Right renal cortex interstitium (tissue), 3 donors: ENCODE data around the gene EML6. TPM values are rescaled to one million over a fixed set of nuclear protein-coding genes. Genes with fewer than 3 reads are reported as not detected.
"Not testable (repeated sequence)": the region's sequence is repeated elsewhere in the genome, so short reads cannot be mapped to it uniquely, and the experiment has no call there.

Experiments
- DNase-seq, 3 donors: peaks; one replicate each; pipeline ENCODE4 v3.0.0-alpha.2; 2013; ENCODE audit warnings: low read depth in 3 of 3, low spot score in 2 of 3
- polyA plus RNA-seq, 3 donors: library from polyadenylated mRNA; unstranded; fragments of 120-200 nt; gene quantifications; one replicate each; pipeline ENCODE4 v1.2.1, GENCODE V29; 2013; ENCODE audit not compliant: insufficient read length in 3 of 3

EML6 gene
- polyA plus RNA-seq, 3 donors: 12.7 to 16.9 (median 13.3) TPM

DNA sequence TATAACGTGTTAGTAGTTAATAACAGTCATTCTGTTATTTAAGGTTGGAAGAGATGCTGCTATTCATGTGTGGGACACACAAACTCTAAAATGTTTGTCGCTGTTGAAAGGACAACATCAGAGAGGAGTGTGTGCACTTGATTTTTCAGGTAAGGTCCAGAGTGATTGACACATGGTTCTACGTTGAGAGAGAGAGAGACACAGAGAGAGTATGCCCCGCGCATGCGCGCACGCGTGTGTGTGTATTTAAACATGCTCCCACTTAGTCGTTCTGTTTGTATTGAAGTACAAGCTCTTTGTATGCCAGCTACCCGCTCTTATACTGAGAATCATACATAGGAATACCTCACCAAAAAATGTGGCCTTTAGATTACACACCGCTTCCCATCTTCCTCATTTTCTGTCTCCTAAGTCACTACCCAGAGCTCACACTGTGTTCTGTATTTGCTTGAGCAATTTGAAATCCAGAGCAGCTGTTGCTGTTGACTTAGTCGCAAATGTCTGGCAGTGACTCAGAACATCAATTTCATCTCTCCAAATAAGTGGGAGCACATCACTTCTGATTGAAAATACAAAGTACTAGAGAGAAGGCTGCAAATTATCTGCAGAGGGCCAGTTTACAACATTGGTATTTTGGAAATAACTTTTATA, 148.1 kb downstream of the EML6 start:
- DNase-seq: no peak

DNA sequence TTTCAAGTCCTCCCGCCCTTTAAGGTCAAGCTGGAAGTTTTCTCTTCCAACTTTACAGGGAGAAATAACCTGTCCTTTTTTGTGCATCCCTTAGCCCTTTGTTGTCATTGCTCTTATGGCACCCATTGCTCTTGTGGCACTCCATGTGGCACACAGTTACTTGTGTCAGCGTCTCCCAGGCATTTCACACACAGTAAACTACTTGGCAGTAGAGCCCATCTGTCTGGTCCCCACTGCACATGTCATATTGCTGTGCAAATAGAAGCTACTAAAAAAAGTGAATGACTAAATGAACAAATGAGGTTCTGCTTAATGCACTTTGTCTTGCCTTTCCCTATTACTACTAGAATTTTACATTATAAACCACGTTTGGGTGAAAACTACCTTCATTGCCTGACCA, 149.3 kb downstream of the EML6 start:
- DNase-seq: no peak

DNA sequence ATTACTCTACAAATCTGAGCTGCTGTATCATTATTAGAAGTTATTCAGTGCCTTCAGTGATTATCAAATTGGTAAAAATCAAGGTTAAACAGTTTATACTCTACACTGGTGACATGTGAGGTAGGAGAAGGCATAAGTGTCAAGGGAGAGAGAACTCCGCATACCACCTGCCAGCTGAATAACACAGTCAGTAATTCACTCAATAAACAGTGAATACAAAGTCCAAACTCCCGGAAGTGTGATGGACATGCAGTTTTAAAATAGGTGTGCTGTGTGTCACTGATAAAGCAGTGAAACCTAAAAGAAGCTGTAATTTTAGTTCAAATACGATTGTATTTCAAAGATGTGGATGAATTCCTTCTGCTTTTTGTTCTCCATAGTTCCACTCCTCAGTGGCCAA, 149.8 kb downstream of the EML6 start:
- not testable (repeated sequence) for DNase-seq

DNA sequence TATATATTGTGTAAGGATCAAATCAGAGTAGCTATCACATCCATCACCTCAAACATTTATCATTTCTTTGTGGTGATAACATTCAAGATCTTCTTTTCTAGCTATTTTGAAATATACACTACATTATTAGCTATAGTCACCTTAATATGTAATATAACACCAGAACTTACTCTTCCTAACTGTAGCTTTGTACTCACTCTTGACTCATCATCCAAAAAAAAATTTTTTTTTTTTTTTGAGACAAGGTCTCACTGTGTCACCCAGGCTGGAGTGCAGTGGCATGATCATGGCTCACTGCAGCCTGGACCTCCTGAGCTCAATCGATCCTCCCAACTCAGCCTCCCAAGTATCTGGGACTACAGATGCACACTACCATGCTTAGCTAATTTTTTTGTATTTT, 153.3 kb downstream of the EML6 start:
- DNase-seq: no peak

DNA sequence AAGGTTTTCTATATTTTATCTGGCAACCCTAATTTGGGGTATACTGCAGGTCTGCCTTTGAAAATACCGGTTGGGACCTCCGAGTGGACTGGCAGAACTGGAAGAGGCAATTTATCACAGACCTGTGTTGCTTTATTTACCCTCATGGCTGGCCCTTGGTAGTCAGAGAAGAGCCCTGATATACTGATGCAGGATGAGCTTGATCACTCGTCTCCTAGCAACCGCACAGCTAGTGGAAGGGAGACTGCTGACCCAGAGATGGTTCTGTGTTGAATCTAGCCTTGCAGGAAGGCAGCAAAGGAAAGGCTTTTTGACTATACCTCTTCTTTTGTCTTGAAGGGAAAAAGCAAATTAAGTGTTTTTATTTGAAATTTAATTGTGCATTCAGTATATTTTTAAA, 154.7 kb downstream of the EML6 start:
- no peak for DNase-seq

DNA sequence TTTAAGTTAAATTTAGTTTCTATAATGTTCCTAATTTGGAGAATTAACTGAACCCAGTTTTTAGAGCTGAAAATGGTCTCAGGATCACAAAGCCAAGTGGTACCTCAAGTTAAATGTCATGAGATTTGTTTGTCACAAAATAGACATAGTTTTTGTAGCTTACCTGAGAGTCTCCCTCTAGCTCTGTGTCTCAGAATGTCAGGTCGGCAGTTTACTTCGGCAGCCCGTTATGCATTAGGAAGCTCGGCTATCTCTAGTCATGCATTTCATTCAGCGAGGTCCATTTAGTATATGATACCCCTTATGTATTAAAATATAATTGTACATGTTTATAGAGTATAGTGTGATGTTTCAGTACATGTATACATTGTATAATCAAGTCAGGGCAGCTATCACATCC, 155.6 kb downstream of the EML6 start:
- no peak for DNase-seq

DNA sequence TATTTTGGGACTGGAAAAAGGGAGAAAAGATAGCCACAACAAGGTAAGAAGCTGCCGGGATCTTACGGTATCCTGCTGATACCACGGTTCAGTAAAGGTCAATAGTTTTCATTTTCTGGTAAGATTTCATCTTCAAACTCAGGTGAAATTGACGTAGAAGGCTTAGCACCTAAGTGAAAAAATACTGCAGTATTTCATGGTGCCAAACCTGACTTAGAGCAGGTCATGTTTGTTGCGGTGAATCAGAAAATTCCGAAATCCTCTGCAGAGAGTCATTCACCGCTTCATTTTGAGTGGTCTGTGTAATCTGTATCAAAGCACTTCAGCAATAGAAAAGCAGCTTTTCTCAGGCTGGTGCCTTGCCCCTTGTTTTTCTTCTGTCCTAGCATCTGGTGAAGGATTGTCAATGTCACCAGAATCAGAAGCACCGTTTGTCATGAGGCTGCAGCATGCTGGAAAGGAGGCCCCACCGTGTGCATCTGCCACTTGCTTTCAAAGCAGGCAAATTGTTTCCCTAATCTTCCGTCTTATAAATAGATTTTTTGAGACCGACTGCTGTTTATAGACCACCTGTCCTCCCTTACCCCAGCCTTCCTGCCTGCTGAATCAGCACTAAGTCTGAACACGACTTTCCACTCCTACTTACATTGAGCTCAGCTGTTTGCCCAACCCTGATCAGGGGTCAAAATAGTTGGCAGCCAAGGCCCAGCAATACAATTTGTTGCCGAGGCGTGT, 156.3 kb downstream of the EML6 start:
- DNase-seq: no peak

DNA sequence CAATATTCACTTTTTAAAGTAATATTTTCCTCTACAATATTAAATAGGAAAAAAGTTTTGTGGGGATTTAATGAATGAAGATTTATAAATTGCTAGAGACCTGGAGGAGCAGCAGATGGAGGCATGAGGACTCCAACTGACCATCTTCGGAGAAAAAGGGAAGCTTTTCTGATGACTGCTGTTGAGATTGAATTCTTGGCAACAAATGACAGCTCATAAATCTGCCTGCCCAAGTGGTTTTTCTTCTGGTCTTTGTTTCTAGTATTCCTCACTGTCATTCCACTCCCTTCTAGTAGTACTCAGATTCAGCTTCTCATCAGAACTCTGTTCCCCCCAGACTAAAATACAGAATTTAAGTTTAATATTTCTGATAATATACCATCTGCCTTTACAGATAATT, 157.0 kb downstream of the EML6 start:
- no peak for DNase-seq

DNA sequence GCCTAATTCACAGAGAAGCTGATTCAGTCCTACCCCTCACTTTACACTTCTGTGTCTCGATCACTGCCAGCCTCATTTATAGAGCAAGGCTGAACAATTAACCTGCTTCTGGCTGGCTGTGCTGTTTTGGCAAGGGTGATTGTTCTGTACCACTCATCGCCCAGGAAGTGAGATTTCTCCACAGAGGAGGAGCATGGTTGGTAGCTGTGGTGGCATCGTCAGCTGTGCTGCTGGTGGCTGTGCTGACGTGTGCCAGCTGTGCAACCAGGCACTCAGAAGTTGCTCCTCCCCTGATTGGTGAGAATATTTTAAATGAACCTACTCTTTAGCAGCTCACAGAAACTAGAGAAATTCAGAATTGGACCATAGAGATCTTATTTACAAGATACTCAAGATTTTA, 158.3 kb downstream of the EML6 start:
- no peak for DNase-seq

DNA sequence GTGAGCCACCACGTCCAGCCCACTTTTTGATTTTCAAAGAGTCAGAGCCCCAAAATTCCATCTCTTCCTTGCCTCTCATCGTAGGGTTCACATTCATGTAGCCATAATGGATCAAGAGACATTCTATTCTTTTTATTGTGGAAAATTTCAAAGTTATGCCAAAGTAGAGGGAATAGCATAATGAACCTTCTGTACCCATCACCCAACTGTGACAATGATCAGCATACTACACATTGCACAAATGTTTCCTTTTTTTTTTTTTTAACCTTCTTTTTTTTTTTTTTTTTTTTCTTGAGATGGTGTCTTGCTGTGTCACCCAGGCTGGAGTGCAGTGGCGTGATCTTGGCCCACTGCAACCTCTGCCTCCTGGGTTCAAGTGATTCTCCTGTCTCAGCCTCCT, 162.4 kb downstream of the EML6 start:
- DNase-seq: no peak

DNA sequence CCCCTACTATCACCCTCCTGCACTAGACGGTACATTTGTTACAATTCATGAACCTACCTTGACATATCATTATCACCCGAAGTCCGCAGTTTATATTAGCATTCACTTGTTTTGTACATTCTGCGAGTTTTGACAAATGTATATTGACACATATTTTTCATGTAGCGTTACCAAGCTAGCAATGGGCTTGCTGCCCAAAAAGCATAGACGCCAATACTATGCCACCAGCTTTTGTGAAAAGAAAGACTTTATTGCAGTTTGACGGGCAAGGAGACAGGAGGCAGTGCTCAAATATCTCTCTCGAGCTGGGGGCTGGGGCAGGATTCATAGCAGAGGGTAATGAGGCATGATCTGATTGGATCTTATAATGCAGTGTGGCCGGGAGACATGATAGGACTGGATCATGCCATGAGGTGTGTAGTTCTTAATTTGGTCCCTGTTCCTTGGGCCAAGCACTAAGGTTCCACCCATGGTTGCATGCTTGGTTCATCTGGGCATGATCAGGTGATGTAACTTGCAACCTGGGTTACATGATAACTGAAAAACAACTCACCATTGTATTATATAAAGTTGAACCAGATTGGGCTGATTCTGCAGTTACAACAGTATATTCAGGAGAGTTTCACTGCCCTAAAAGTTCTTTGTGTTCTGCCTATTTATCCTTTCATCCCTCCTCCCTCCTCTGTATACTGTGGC, 164.5 kb downstream of the EML6 start:
- no peak for DNase-seq

DNA sequence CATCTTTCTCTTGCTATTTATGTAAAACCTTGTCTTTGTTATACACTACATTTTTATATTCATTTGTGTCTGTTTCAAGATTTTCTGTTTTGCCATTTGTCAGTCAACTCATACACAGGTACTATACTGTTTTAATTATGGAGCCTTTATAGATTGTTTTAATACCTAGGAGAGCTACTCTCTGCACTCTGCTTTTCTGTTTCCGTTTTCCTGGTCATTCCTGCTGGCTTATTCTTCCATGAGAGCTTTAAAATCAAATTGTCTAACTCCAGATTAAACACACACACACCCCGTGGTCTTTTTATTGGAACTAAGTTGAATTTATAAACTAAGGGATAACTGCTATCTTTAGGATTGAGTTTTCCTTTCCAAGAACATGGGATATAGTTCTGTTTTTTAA, 165.6 kb downstream of the EML6 start:
- no peak for DNase-seq

DNA sequence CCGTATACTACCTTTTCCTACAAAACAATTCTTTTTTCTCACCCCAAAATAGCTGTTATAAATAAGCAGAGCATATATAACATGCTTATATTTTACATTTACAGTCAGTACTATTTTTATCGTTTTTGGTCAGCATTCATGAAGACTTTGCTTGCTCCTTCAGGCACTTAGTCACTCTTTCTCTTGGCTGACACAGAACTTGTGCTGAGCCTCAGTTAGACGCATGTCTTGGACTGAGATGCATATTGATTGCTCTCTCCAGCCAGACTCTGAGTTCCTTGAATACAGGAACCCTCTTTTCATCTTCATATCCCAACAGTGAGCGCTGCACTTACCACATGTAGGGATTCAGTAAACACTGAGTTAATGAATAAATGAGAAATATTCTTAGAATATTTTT, 168.4 kb downstream of the EML6 start:
- DNase-seq: no peak

DNA sequence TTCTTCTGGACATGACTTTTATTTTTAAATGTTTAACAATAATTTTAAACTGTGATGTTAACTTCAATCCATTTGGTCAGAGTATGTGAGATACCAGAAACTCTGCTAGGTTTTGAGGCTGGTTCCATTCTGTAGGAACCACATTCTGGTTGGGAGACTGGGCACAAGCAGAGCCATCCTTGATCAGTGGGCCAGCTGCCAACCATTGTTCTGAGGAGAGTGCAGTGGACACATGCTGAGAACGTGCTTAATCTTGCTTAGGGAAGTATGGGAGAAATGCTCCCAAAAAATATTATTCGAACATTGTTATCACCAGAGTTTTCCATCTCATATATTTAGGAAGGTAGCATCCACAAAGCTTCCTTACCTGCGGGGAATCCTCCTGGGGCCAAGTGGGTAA, 171.0 kb downstream of the EML6 start:
- no peak for DNase-seq

DNA sequence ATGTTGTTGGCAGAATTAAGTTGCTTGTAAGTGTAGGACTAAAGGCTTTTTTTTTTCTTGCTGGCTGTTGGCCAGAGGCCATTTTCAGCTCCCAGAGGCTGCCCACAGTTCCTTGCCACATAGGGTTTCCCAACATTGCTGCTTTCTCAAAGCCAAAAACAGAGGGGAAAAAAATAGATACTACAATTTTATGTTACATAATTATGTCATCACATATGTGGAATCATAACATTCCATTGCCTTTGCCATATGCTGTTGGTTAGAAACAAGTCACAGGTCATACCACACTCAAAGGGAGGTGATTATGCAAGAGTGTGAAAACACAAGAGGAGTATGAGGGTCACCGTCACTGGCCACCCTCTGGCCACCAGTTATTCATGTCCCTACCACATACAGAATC, 172.3 kb downstream of the EML6 start:
- DNase-seq: no peak

DNA sequence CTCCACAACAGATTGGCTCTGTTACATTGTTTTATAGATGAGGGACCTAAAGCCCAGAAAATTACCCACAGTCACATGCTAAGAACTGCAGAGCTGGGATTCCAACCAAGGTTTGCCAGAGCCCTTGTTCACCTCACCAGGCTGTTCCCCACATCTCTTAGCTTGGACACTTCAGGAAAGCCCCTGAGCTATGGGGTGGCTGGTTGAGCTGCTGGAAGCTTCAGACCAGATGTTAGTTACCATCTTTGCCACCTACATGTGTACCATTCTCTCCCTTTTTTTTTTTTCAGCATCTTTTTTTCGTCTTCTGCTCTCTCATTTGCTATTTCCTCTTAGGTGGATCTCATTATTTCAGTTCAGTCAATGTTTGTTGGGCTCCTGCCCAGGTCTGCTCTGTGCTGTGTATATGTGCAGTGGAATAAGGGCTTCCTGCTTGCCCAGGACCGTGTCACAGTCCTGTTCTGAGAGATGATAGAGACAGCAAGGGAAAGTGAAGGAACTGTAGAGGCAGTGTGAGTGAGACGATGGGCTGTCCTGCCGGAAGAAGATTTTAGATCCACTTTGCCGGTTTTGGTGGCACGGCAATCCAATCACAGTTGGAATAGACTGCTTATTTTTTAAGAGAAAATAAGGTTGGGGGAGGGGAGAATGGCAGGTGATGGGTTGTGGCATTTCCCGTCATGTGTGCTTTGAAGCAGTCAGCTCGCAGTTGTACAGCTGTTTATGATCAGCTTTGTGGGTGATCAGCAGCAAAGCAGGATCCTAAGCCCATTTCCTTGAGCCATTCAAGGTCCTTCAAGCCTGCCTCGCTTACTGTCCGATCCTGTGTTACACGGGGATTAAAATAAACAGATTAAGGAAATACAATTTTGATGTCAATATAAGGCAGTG, 174.2 kb downstream of the EML6 start:
- no peak for DNase-seq

DNA sequence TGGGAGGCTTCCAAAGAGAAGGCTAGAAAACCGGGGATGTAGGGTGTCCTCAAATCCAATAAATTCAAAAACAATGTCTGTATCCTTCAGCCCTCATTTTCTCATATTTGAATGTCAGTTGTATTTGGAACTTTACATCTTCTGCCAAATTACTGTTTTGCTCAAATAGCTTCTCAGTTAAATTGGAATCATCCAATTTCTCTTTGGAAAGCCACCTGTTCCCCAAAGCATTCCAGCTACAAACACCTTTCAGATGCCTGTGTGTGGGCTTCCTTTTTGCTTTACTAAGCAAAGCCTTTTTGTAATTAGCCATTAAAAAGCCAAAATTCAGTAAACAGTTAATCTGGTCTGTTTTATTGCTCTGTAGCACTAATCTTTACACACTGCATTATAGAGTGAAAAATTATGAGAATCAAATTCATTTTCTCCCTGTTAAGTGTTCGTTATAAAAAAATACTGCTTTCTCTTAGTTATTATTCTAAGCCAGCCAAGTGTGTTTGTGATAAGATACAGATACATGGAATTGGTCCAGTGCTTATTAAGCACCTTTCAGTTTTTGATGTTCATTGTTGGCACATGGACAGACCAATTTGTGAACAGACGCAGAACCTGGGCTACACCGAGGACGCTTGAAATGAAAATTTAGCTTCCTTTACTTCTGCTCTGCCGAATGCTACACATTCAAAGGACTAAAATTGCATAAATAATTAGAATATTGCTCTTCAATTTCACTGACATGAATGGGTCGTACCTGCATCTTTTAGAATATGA, 175.2 kb downstream of the EML6 start:
- DNase-seq: no peak

DNA sequence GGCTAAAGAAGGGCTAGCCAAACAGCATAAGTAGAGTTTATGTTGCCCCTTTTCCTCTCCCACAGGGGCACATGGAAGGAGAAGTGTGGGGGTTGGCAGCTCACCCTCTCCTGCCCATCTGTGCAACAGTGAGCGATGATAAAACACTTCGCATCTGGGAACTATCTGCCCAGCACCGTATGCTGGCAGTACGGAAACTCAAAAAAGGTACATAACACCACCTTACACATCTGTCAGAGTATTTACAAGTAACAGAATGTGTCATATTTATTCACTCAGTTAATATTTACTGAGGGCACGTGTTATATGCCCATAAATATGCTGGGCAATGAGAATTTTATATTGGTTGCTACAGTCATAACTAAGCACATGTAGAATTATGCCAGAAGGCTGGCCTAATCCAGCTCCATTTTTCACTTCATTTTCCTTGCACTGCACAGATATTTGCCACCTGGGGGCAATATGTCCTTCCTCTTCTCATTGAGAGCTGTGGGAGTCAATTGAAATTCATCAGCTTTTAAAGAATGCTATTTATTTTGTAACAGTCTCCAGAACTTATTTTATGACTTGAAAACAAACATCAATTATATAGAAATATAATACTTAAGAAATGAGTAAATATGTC, 176.2 kb downstream of the EML6 start:
- peak; percentile 12 to 19 (median 13) for DNase-seq

DNA sequence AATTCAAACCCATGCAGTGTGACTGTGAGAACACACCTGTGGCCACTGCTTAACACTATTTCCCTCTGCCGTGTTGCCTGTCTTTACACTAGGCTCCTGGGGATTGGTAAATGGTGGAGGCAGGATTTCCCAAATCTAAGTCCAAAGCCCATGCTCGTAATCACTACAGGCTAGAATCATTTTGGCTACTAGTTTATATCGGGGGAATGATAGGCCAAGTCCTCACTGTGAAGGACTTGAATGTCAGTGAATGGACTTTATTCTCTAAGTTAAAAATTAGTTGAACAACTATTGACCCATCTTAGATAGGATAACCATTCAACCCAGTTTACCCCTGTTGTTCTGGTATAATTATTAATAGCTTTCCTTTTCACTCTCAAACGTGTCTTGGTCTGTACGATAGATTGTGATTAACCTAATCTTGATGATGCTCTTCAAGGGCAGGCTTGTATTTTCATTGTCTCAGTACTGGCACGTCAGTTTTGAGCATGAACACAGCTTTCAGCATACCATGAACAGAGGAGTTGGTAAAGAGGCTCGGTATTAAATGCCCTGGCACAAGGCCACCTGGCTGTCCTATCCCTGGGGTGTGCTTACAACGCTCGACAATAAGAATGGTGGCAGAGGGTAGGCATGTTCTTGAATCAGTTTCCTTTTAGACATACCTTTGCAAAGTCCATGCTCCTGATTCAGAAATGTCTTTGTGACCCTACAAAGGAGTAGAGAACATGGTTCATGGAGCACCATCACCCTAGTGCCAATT, 177.9 kb downstream of the EML6 start:
- DNase-seq: no peak
